Activated CD4-positive, alpha-beta T cell treated with anti-CD3 and anti-CD28 coated beads for 24 hours (primary cell): Measurements from ENCODE around the gene NKX6-1.

Source experiments
- DNase-seq, 2 donors: peaks; one replicate each; pipeline ENCODE4 v3.0.0-alpha.2; 2020; ENCODE audit warnings: low read depth in 2 of 2

NKX6-1 gene

DNA sequence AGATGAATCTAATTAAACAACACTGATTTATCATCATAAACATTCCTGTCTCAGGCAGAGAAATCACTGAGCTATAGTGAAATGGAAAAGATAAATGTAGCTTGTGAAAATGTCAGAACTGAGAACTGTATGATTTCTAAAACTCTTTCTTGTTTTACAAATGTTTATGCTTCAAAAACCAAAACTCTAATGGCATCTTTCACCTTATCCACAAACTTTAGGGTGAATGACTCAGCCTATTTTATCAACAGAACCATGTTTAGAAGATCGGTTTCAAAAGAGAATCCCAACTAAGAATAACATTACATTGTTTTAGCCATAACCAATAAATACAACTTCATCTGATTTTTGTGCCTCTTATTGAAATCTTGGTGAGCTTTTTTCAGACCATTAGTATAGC, 21.4 kb downstream of the NKX6-1 start:
- DNase-seq = no peak

DNA sequence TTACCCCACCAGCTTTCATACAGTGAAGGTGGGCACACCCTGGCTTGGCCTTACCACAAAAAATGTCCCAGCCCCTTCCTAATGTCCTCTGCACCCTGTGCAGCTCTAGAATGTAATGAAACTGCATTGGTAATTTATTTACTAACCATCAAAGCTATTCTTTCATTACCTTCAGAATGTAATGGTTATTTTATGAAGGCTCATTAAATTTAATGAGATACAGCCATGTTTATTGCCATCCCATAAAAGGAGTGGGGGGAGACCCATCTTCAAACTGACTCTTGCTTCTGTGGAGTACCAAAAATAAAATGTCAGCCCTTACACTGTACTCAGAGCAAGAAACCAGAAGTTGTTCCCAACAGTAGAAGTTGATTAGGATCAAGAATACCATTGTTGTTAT, 25.0 kb downstream of the NKX6-1 start:
- no peak for DNase-seq

DNA sequence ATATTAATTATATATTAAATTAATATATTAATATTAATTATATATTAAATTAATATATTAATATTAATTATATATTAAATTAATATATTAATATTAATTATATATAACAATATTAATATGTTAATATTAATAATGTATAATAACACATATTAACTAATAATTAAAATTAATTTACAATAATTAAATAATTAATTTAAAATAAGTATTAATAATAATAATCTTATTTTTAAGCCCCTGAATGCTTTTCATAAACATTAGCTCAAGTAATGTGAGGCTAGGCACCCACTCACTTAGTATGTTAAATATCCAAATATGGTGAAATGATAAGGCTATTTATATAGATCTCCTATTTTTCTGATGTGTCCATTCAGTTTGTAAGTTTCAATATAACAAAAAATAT, 26.9 kb downstream of the NKX6-1 start:
- no peak for DNase-seq

GRCh38 chr4:84470204-84470785, 28.8 kb downstream of the NKX6-1 start:
- no peak for DNase-seq

GRCh38 chr4:84467601-84468000, 31.5 kb downstream of the NKX6-1 start:
- DNase-seq = no peak

- DNase-seq = no peak
Observed at GRCh38 chr4:84459783-84460182, 39.3 kb downstream of the NKX6-1 start.

DNA sequence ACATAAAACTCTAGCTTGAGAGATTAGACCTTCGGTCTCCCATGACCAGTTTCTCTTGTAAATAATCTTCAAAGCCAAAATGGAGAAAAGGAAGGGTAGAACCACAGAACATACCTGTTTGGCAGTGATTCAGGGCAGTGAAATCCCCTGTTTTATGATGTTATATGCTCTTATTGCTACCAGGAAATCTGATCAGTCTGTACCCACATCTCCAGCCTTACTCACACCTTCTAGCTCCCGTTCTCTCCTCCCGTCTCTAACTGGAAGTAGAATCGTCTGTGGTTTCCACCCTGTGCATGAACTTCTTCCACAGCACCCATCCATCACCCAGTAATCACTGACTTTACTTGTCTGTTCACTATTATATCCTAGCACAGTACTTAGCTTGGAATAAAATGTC, 42.9 kb downstream of the NKX6-1 start:
- DNase-seq = no peak

- DNase-seq = no peak
Observed at GRCh38 chr4:84455697-84456096, 43.4 kb downstream of the NKX6-1 start.

- no peak for DNase-seq
Observed at GRCh38 chr4:84451546-84451945, 47.5 kb downstream of the NKX6-1 start.

DNA sequence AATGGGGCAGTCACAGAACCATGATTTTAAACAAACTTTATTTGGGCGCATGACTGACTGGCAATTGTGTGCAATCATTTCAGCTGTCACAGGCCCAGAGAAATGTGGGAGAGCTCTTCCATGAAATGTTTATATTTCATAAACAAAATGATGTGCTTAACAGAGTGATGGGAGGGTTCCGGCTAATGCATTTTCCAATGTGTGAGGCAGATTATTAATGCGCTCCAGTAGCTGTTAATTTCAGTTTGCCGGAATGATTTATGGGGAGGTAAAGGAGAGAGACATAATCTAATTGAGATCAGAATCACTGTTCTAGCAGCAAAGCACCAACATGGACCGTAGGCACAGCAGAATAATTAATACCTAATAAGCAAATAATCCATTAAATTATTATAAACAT, 55.6 kb downstream of the NKX6-1 start:
- DNase-seq = no peak

- DNase-seq = no peak
Observed at GRCh38 chr4:84442778-84443177, 56.3 kb downstream of the NKX6-1 start.
